Measurements from ENCODE around the gene MAT1A.
"Not testable (repeated sequence)": the region's sequence is repeated elsewhere in the genome, so short reads cannot be mapped to it uniquely, and the experiment has no call there.

Gene MAT1A

GRCh38 chr10:80233871-80234270 lies 55.6 kb downstream of the MAT1A start:
- not testable (repeated sequence) for DNase-seq (ENCODE audit: insufficient read length, low spot score); FAIRE-seq

- not testable (repeated sequence) for FAIRE-seq; DNase-seq (ENCODE audit: insufficient read length, low spot score)
Measured at GRCh38 chr10:80226723-80227122, 62.7 kb downstream of the MAT1A start.

- not testable (repeated sequence) for FAIRE-seq; DNase-seq (ENCODE audit: insufficient read length, low spot score)
Measured at GRCh38 chr10:80223031-80223419, 66.4 kb downstream of the MAT1A start.
